Measurements from ENCODE around the gene CD302.
"Not testable (repeated sequence)": the region's sequence is repeated elsewhere in the genome, so short reads cannot be mapped to it uniquely, and the experiment has no call there.

CD302 gene

DNA sequence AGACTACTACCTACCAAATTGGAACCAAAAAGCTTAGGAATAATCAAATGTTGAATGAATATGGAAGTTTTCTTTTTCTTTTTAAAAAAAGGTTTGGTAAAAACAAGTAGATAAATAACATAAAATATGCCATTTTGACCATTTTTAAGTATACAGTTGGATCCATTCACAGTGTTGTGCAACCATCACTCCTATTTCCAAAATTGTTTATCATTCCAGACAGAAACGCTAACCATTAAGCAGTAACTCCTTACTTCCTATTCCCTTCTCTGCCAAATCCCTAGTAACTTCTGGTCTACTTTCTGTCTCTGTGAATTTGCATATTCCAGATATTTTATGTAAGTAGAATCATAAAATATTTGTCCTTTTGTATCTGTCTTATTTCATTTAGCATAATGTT, 39.8 kb downstream of the CD302 start:
- no peak overlapping the region for H3K4me3 ChIP-seq (replicated peaks; ENCODE audit: low read depth, low read length)
- DNase-seq (ENCODE audit: extremely low read depth, low read depth), result no peak
- TF ChIP-seq, protein P1, sequence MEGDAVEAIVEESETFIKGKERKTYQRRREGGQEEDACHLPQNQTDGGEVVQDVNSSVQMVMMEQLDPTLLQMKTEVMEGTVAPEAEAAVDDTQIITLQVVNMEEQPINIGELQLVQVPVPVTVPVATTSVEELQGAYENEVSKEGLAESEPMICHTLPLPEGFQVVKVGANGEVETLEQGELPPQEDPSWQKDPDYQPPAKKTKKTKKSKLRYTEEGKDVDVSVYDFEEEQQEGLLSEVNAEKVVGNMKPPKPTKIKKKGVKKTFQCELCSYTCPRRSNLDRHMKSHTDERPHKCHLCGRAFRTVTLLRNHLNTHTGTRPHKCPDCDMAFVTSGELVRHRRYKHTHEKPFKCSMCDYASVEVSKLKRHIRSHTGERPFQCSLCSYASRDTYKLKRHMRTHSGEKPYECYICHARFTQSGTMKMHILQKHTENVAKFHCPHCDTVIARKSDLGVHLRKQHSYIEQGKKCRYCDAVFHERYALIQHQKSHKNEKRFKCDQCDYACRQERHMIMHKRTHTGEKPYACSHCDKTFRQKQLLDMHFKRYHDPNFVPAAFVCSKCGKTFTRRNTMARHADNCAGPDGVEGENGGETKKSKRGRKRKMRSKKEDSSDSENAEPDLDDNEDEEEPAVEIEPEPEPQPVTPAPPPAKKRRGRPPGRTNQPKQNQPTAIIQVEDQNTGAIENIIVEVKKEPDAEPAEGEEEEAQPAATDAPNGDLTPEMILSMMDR (IDR thresholded peaks at IDR 0.05; ENCODE audit: low read depth, low read length, missing control alignments), result no peak

GRCh38 chr2:159755788-159756187, 42.2 kb downstream of the CD302 start:
- no peak for DNase-seq (ENCODE audit: extremely low read depth, low read depth)
- TF ChIP-seq, protein P1 (IDR thresholded peaks at IDR 0.05; ENCODE audit: low read depth, low read length, missing control alignments), result peak; percentile 39
- H3K4me3 ChIP-seq (replicated peaks; ENCODE audit: low read depth, low read length), result no peak overlapping the region

DNA sequence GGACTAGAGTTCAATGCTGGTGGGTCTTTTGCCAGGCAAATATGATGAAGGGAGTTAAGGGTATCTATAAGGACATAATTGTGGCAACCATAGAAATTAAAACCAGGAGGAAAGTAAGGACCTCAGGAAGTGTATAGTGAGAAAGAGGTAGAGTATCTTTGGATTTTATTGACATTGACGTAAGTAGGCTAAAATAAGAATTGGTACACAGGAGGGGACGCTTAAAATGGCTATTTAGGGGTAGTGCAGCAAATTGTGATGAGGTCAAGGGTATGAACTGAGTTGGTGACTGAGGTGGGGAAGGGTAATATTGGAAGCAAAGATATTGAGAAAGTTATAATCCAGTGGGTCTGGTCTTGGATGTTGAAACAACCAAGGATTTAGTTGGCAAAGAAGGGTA, 43.0 kb downstream of the CD302 start:
- H3K4me3 ChIP-seq (replicated peaks; ENCODE audit: low read depth, low read length), result no peak overlapping the region
- no peak for DNase-seq (ENCODE audit: extremely low read depth, low read depth)
- TF ChIP-seq, protein P1 (IDR thresholded peaks at IDR 0.05; ENCODE audit: low read depth, low read length, missing control alignments), result no peak

- no peak overlapping the region for H3K4me3 ChIP-seq (replicated peaks; ENCODE audit: low read depth, low read length)
- DNase-seq (ENCODE audit: extremely low read depth, low read depth), result no peak
- TF ChIP-seq, protein P1 (IDR thresholded peaks at IDR 0.05; ENCODE audit: low read depth, low read length, missing control alignments), result no peak
Observed at GRCh38 chr2:159753797-159754196, 44.2 kb downstream of the CD302 start.

GRCh38 chr2:159750873-159751272, 47.1 kb downstream of the CD302 start:
- no peak overlapping the region for H3K4me3 ChIP-seq (replicated peaks; ENCODE audit: low read depth, low read length)
- TF ChIP-seq, protein P1 (IDR thresholded peaks at IDR 0.05; ENCODE audit: low read depth, low read length, missing control alignments), result no peak
- DNase-seq (ENCODE audit: extremely low read depth, low read depth), result no peak

DNA sequence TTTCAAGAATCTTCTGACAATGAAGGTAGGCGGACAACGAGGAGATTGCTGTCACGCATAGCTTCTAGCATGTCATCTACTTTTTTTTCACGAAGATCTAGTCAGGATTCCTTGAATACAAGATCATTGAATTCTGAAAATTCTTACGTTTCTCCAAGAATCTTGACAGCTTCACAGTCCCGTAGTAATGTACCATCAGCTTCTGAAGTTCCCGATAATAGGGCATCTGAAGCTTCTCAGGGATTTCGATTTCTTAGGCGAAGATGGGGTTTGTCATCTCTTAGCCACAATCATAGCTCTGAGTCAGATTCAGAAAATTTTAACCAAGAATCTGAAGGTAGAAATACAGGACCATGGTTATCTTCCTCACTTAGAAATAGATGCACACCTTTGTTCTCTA, 49.9 kb downstream of the CD302 start:
- no peak overlapping the region for H3K4me3 ChIP-seq (replicated peaks; ENCODE audit: low read depth, low read length)
- no peak for DNase-seq (ENCODE audit: extremely low read depth, low read depth)
- TF ChIP-seq, protein P1 (IDR thresholded peaks at IDR 0.05; ENCODE audit: low read depth, low read length, missing control alignments), result no peak

- not testable (repeated sequence) for H3K4me3 ChIP-seq (replicated peaks; ENCODE audit: low read depth, low read length); DNase-seq (ENCODE audit: extremely low read depth, low read depth)
Observed at GRCh38 chr2:159745237-159745636, 52.8 kb downstream of the CD302 start.

All from HFF-Myc (cell line).